Globus pallidus (tissue), 1 donor: ENCODE data around the gene CCDC148.

Source experiments
- DNase-seq: peaks from one replicate; pipeline ENCODE4 v3.0.0-alpha.2; 2015; ENCODE audit warnings: low spot score

CCDC148 gene

GRCh38 chr2:158414538-158414937, 42.0 kb downstream of the CCDC148 start:
- DNase-seq, result no peak

- DNase-seq, result no peak
Measured at GRCh38 chr2:158413581-158413980, 43.0 kb downstream of the CCDC148 start.

- DNase-seq, result no peak
Measured at GRCh38 chr2:158412206-158412605, 44.3 kb downstream of the CCDC148 start.

- no peak for DNase-seq
Measured at GRCh38 chr2:158411748-158412147, 44.8 kb downstream of the CCDC148 start.

DNA sequence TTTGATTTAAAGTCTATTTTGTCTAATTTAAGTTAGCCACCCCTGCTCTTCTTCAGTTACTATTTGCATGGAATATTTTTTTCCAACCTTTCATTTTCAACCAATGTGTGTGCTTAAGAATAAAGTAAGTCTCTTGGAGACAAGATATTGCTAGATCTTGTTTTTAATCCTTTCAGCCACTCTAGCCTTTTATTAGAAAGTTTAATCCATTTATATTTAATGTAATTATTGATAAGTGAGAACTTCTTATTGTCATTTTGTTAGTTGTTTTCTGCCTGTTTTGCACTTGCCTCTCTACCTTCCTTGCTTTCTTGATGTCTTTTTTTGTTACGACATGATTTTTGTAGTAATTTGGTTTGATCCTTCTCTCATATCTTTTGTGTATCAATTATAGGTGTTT, 46.4 kb downstream of the CCDC148 start:
- no peak for DNase-seq

GRCh38 chr2:158407031-158407430, 49.5 kb downstream of the CCDC148 start:
- DNase-seq, result no peak

- DNase-seq, result no peak
Measured at GRCh38 chr2:158405341-158405740, 51.2 kb downstream of the CCDC148 start.

- no peak for DNase-seq
Measured at GRCh38 chr2:158403237-158403636, 53.3 kb downstream of the CCDC148 start.

DNA sequence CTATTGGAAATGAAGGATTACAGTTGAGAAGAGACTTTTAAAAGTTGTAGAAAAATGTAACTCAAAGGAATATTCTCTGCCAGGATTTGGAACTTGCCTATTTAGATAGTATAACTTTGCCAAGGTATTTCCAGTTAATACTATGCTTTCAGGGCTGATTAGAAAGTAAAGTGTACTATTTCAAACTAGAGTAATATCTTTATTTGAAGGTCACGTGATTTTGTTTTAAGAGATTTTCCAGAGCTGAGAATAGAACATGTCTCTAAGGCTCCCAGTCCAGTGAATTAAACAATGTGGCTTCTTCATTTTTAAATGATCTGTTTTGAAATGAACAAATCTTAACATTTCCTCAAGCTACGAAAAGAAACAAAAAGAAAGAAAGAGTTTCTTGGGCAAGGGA, 53.9 kb downstream of the CCDC148 start:
- no peak for DNase-seq

GRCh38 chr2:158395166-158395565, 61.4 kb downstream of the CCDC148 start:
- no peak for DNase-seq

GRCh38 chr2:158394453-158394852, 62.1 kb downstream of the CCDC148 start:
- no peak for DNase-seq

DNA sequence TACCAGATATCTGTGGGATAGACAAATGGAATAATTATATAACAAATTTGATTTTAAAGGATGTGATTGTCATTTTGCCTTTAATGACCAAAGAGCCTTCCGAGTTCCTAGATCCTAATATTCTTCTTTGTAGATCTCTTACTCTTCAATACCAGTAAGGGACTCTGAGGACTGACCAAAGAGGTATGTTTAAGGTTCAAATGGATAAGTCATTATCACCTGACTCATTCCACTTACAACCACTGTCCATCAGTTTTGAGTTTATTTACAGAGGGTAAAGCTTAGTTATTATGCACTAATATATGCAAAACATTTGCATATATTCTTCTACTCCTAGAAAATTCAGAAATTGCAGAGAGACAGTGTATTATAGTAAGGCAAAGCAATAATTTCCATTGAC, 62.7 kb downstream of the CCDC148 start:
- DNase-seq, result no peak

- no peak for DNase-seq
Measured at GRCh38 chr2:158392687-158393086, 63.9 kb downstream of the CCDC148 start.

DNA sequence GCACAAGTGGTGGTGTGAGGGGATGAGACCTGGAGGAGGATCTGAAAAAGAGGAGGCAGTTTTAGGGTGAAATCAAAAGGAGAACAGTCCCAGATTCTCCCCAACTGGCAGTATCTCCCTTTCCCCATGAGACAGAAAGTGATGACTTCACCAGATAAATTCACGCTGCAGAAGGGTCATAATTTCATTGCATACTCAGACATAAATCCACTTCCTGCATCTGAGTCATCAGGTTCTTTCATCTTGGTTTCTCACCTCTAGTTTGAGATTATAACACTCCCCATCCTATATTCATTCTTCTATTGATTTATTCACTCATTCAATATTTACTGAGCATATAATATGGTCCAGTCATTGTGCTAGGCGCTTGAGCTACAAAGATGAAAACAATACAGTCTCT, 64.7 kb downstream of the CCDC148 start:
- no peak for DNase-seq

DNA sequence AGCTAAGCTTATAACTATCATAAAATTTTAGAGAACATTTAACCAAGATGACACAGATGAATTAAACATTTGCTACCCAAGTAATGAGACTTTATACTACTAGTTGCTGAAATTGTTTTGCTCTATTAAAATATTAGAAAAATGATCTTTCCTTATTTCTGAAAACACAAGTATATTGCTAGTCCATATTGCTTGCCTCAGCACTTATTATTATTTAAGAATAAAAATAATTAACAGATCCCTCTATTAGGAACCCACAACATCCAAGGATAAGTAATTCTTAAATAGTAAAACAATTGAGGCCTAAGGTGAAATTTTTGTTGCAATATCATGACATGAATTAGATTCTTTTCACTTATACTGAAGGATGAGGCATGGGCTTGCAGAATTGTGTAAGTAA, 65.2 kb downstream of the CCDC148 start:
- DNase-seq, result no peak

- DNase-seq, result no peak
Measured at GRCh38 chr2:158388159-158388558, 68.4 kb downstream of the CCDC148 start.

DNA sequence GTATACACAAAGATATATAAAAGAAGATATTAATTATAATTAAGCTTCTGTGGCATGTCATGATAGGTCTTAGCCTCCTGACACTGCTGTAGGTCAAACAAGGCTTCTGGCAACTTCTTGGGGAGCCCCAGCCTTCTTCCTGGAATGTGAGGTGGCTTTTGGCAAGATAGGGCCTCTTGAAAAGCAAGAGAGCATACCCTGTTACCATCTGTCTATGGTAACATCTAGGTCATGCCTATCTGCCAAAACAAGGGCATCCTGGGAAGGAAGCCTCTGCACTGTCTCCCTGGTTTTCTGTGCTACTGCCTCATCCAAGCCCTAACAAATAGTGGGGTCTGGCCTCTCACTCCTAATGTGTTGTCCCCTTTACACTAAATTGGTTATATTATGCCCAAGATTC, 70.9 kb downstream of the CCDC148 start:
- DNase-seq, result no peak

DNA sequence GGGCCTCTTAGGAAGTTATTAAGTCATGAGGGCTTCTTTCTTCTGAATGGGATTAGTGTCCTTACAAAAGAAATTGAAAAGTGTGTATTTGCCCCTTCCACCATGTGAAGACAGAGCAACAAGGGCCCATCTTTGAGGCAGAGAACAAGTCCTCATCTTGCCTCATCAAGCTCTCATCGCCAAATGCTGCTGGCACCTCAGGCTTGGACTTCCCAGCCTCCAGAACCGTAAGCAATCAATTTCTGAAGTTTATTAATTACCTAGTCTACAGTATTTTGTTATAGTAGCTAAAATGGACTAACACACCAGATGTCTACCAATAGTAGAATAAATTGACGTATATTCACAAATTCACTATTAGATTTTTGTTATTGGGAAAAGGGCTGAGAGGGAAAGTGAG, 74.6 kb downstream of the CCDC148 start:
- DNase-seq, result no peak

DNA sequence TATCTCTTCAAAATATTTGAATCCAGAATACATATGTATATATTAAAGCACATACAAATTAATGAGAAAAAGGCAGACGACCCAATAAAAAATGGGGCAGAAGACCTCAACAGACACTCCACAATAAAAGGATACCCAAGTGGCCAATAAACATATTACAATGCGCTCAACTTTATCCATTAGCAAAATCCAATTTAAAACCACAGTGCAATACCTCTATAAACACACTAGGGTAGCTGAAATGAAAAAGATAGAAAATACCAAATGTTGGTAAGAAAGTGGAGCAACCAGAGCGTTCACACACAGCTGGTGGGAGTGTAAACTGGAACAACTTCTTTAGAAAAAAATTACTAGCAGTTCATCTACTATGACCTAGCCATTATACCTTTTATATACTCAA, 75.3 kb downstream of the CCDC148 start:
- no peak for DNase-seq

- DNase-seq, result no peak
Measured at GRCh38 chr2:158380746-158381145, 75.8 kb downstream of the CCDC148 start.

GRCh38 chr2:158378926-158379325, 77.6 kb downstream of the CCDC148 start:
- DNase-seq, result no peak

DNA sequence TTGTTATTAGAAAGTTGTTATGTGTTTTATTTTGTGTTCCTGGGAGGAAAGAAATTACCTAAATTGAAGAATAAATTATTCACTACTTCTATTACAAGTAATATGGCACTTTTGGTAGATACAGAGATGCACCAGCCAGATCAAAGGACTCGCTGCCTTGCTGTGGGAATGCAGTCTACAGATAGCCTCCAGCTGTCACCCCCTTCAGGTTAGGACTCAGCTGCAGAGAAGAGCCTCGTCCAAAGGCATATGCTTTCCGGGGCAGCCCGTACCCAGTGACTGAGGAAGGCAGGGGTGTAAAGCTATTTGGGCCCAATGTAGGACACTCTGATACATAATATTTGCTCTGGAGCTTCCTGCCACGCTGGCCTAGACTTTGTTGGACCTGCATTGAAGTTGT, 90.2 kb downstream of the CCDC148 start:
- no peak for DNase-seq

DNA sequence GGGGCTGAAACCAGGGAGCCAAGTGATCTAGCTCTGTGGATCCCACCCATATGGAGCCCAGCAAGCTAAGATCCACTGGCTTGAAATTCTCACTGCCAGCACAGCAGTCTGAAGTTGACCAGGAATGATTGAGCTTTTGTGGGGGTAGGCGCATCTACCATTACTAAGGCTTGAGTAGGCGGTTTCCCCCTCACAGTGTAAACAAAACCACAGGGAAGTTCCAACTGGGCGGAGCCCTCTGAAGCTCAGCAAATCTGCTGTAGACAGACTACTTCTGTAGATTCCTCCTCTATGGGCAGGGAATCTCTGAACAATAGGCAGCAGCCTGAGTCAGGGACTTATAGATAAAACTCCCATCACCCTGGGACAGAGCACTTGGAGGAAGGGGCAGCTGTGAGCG, 96.7 kb downstream of the CCDC148 start:
- no peak for DNase-seq

- no peak for DNase-seq
Measured at GRCh38 chr2:158357699-158358098, 98.9 kb downstream of the CCDC148 start.

- no peak for DNase-seq
Measured at GRCh38 chr2:158357122-158357521, 99.4 kb downstream of the CCDC148 start.
